ENCODE measurements around the gene NBEAL2.

Gene NBEAL2

GRCh38 chr3:46991406-46992165, 12.1 kb downstream of the NBEAL2 start:
- H3K79me2 ChIP-seq (ENCODE audit: insufficient read depth, low read depth), result no peaks in the 10 kb centered on the region; the same call in 1 of the 2 replicates
- H3K27ac ChIP-seq, result no peak overlapping the region
- H3K36me3 ChIP-seq (ENCODE audit: insufficient read depth), result no peaks in the 10 kb centered on the region
- no peaks in the 10 kb centered on the region for H4K20me1 ChIP-seq (ENCODE audit: insufficient read depth)
- no peak overlapping the region for H3K9ac ChIP-seq
- H3K27me3 ChIP-seq (ENCODE audit: insufficient read depth, low read depth), result no peaks in the 10 kb centered on the region
- no peak overlapping the region for H3K4me3 ChIP-seq (IDR thresholded peaks at IDR 0.05; ENCODE audit: insufficient read depth, low read depth, low read length)
- peaks cover 13% of the 10 kb centered on the region for H3K4me1 ChIP-seq (ENCODE audit: low read depth, poor library complexity, severe bottlenecking)
- no peak for TF ChIP-seq CTCF (conservative IDR thresholded peaks at IDR 0.05; ENCODE audit: low read depth, low read length)
- H3K4me2 ChIP-seq, result no peak overlapping the region
- no peak overlapping the region for H2AFZ ChIP-seq (ENCODE audit: low read depth)

GRCh38 chr3:46992231-46992630, 12.8 kb downstream of the NBEAL2 start:
- Histone ChIP-seq H3K9ac (no peak overlapping the region), H4K20me1 (ENCODE audit: insufficient read depth) (no peaks in the 10 kb centered on the region), H3K79me2 (ENCODE audit: insufficient read depth, low read depth) (no peaks in the 10 kb centered on the region), H3K27me3 (ENCODE audit: insufficient read depth, low read depth) (no peaks in the 10 kb centered on the region), H3K36me3 (ENCODE audit: insufficient read depth) (no peaks in the 10 kb centered on the region), H2AFZ (ENCODE audit: low read depth) (no peak overlapping the region), H3K4me1 (ENCODE audit: low read depth, poor library complexity, severe bottlenecking) (peaks cover 7% of the 10 kb centered on the region), H3K4me2 (no peak overlapping the region), H3K4me3 (IDR thresholded peaks at IDR 0.05; ENCODE audit: insufficient read depth, low read depth, low read length) (no peak overlapping the region), H3K27ac (no peak overlapping the region)
- TF ChIP-seq CTCF (conservative IDR thresholded peaks at IDR 0.05; ENCODE audit: low read depth, low read length), result no peak

- TF ChIP-seq CTCF (conservative IDR thresholded peaks at IDR 0.05; ENCODE audit: low read depth, low read length), result no peak
- Histone ChIP-seq H3K36me3 (ENCODE audit: insufficient read depth) (no peaks in the 10 kb centered on the region), H3K4me3 (IDR thresholded peaks at IDR 0.05; ENCODE audit: insufficient read depth, low read depth, low read length) (no peak overlapping the region), H3K9ac (no peak overlapping the region), H2AFZ (ENCODE audit: low read depth) (no peak overlapping the region), H3K27me3 (ENCODE audit: insufficient read depth, low read depth) (no peaks in the 10 kb centered on the region), H3K27ac (no peak overlapping the region), H4K20me1 (ENCODE audit: insufficient read depth) (no peaks in the 10 kb centered on the region), H3K4me1 (ENCODE audit: low read depth, poor library complexity, severe bottlenecking) (peaks cover 5% of the 10 kb centered on the region), H3K4me2 (no peak overlapping the region), H3K79me2 (ENCODE audit: insufficient read depth, low read depth) (no peaks in the 10 kb centered on the region)
Observed at GRCh38 chr3:46993292-46993691, 13.8 kb downstream of the NBEAL2 start.

GRCh38 chr3:46993986-46994385, 14.5 kb downstream of the NBEAL2 start:
- Histone ChIP-seq H3K27me3 (ENCODE audit: insufficient read depth, low read depth) (no peaks in the 10 kb centered on the region), H3K36me3 (ENCODE audit: insufficient read depth) (no peaks in the 10 kb centered on the region), H3K27ac (no peak overlapping the region), H3K4me3 (IDR thresholded peaks at IDR 0.05; ENCODE audit: insufficient read depth, low read depth, low read length) (no peak overlapping the region), H3K4me1 (ENCODE audit: low read depth, poor library complexity, severe bottlenecking) (no peaks in the 10 kb centered on the region), H3K4me2 (no peak overlapping the region), H4K20me1 (ENCODE audit: insufficient read depth) (no peaks in the 10 kb centered on the region), H3K9ac (no peak overlapping the region), H2AFZ (ENCODE audit: low read depth) (no peak overlapping the region), H3K79me2 (ENCODE audit: insufficient read depth, low read depth) (no peaks in the 10 kb centered on the region)
- TF ChIP-seq CTCF (conservative IDR thresholded peaks at IDR 0.05; ENCODE audit: low read depth, low read length), result no peak

Measured in KMS-11 (cell line).